Measurements from ENCODE around the gene BUD23. TPM values are rescaled to one million over a fixed set of nuclear protein-coding genes. Genes with fewer than 3 reads are reported as not detected.

Gene BUD23
- total RNA-seq, 1 experiment from 2014 or later = 124 TPM

DNA sequence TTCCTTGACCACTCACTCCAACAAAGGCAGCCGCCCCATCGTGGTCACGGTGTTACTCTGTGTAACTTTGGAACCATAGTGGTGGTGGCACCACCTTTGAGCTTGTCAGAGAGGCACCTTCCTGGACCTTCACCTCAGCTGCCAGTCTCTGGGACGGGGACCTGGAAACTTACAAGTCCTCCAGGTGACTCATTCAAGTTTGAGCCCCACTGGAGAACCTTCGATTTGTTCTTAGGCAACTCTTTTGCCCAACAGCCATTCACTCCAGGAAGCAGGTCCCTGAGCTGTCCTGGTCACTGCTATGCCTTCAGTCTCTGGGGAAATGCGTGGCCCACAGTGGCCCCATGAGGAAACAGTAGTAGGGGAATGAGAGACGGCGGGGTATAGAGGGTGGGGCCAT, 18.8 kb downstream of the BUD23 start:
- POLR2A ChIA-PET = interaction anchor here (1.1 kb wide), 1 partner anchor 10 kb away, joined by 3 read pairs; no protein-coding TSS in a partner anchor
- Histone ChIP-seq H3K9me3 (ENCODE audit: control insufficient read depth, insufficient read depth, low read depth, low read length) (no peaks in the 10 kb centered on the region), H3K36me3 (ENCODE audit: control insufficient read depth, insufficient read depth, low read length) (no peaks in the 10 kb centered on the region; the same call in none of the 2 replicates), H3K4me1 (ENCODE audit: control insufficient read depth, insufficient read depth, low read length) (peaks cover 76% of the 10 kb centered on the region), H3K27ac (ENCODE audit: low read length) (peak overlapping the region; percentile 80), H3K27me3 (ENCODE audit: control insufficient read depth, insufficient read depth, low read length) (no peaks in the 10 kb centered on the region), H3K4me3 (ENCODE audit: low read depth in 2 of 2, low read length in 2 of 2) (no peak overlapping the region)
- BruUV-seq (replicated peaks) = TSS peak; percentile 26
- CTCF ChIA-PET = interaction anchor here (1.1 to 1.5 kb wide), 3 partner anchors 9 to 23 kb away, joined by 4 read pairs; no protein-coding TSS in a partner anchor
- TF ChIP-seq, protein P1, sequence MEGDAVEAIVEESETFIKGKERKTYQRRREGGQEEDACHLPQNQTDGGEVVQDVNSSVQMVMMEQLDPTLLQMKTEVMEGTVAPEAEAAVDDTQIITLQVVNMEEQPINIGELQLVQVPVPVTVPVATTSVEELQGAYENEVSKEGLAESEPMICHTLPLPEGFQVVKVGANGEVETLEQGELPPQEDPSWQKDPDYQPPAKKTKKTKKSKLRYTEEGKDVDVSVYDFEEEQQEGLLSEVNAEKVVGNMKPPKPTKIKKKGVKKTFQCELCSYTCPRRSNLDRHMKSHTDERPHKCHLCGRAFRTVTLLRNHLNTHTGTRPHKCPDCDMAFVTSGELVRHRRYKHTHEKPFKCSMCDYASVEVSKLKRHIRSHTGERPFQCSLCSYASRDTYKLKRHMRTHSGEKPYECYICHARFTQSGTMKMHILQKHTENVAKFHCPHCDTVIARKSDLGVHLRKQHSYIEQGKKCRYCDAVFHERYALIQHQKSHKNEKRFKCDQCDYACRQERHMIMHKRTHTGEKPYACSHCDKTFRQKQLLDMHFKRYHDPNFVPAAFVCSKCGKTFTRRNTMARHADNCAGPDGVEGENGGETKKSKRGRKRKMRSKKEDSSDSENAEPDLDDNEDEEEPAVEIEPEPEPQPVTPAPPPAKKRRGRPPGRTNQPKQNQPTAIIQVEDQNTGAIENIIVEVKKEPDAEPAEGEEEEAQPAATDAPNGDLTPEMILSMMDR (IDR thresholded peaks at IDR 0.05) = no peak
- TF ChIP-seq SIN3A (IDR thresholded peaks at IDR 0.05; ENCODE audit: borderline replicate concordance, insufficient read depth, low read depth, low read length) = no peak
- no peak for DNase-seq (ENCODE audit: low read depth, low spot score)
- intact Hi-C loops (cut with micrococcal nuclease; ENCODE audit: unreplicated experiment) = no loop called here
- in situ Hi-C loops (cut with HindIII; ENCODE audit: low pct_unique_long_range_greater_than_20kb, low sequenced_read_pairs) = no loop called here
- no peak for ATAC-seq

DNA sequence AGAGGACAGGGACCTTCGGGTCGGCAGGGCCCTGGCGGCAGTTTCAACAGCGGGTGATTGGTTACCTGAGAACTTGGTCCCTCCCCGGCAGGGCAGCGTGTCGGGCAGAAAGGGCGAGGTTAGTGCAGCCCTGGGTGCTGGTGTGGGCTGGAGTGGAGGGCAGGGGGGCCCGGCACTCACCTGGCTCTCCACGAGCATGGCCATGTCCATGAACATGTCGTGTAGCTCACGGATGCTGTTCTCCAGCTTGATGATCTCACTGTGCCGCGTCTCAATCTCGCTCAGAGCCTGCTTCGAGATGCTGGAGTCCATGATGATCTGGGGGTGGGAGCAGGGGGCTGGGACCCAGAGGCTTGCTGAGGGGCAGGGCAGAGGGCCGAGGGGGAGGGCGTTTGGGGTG, 19.3 kb downstream of the BUD23 start:
- DNase-seq (ENCODE audit: low read depth, low spot score) (no peak), ATAC-seq (no peak)
- Histone ChIP-seq H3K36me3 (ENCODE audit: control insufficient read depth, insufficient read depth, low read length) (no peaks in the 10 kb centered on the region; the same call in none of the 2 replicates), H3K27me3 (ENCODE audit: control insufficient read depth, insufficient read depth, low read length) (no peaks in the 10 kb centered on the region), H3K9me3 (ENCODE audit: control insufficient read depth, insufficient read depth, low read depth, low read length) (no peaks in the 10 kb centered on the region), H3K27ac (ENCODE audit: low read length) (peak overlapping the region; percentile 80), H3K4me3 (ENCODE audit: low read depth in 2 of 2, low read length in 2 of 2) (no peak overlapping the region), H3K4me1 (ENCODE audit: control insufficient read depth, insufficient read depth, low read length) (peaks cover 80% of the 10 kb centered on the region)
- no TSS peak for BruUV-seq (replicated peaks)
- in situ Hi-C loops (cut with HindIII; ENCODE audit: low pct_unique_long_range_greater_than_20kb, low sequenced_read_pairs) = no loop called here
- intact Hi-C loops (cut with micrococcal nuclease; ENCODE audit: unreplicated experiment) = no loop called here
- TF ChIP-seq POLR2AphosphoS5 (IDR thresholded peaks at IDR 0.05; ENCODE audit: low read depth, low read length) = no peak
- TF ChIP-seq, protein P2, sequence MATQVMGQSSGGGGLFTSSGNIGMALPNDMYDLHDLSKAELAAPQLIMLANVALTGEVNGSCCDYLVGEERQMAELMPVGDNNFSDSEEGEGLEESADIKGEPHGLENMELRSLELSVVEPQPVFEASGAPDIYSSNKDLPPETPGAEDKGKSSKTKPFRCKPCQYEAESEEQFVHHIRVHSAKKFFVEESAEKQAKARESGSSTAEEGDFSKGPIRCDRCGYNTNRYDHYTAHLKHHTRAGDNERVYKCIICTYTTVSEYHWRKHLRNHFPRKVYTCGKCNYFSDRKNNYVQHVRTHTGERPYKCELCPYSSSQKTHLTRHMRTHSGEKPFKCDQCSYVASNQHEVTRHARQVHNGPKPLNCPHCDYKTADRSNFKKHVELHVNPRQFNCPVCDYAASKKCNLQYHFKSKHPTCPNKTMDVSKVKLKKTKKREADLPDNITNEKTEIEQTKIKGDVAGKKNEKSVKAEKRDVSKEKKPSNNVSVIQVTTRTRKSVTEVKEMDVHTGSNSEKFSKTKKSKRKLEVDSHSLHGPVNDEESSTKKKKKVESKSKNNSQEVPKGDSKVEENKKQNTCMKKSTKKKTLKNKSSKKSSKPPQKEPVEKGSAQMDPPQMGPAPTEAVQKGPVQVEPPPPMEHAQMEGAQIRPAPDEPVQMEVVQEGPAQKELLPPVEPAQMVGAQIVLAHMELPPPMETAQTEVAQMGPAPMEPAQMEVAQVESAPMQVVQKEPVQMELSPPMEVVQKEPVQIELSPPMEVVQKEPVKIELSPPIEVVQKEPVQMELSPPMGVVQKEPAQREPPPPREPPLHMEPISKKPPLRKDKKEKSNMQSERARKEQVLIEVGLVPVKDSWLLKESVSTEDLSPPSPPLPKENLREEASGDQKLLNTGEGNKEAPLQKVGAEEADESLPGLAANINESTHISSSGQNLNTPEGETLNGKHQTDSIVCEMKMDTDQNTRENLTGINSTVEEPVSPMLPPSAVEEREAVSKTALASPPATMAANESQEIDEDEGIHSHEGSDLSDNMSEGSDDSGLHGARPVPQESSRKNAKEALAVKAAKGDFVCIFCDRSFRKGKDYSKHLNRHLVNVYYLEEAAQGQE (IDR thresholded peaks at IDR 0.05; ENCODE audit: insufficient read depth in 1 of 2, low read depth in 2 of 2, low read length in 1 of 2) = no peak
- POLR2A ChIA-PET = interaction anchor here (1.1 kb wide), 1 partner anchor 10 kb away, joined by 3 read pairs; no protein-coding TSS in a partner anchor
- CTCF ChIA-PET = interaction anchor here (1.1 to 1.5 kb wide), 2 partner anchors 8 to 23 kb away, joined by 4 read pairs; no protein-coding TSS in a partner anchor

DNA sequence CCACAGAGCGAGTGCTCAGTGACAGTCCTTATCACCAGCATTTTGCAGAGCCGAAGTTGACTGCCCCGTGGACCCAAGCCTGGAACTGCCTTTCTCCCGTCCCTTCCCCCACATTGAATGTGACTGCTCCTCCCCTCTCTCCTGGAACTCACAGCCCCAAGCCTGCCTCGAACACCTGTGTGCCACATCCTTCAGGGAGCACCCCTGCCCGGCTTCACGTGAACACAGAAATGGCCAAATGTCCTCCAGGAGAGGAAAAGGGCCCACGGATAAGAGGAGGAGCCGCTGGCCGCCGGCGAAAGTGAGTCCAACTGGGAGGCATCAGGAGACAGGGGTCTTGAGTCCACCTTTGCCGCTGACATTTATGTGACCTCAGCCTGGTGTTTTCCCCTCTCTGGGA, 19.8 kb downstream of the BUD23 start:
- BruUV-seq (replicated peaks) = no TSS peak
- Histone ChIP-seq H3K4me3 (ENCODE audit: low read depth in 2 of 2, low read length in 2 of 2) (no peak overlapping the region), H3K9me3 (ENCODE audit: control insufficient read depth, insufficient read depth, low read depth, low read length) (no peaks in the 10 kb centered on the region), H3K4me1 (ENCODE audit: control insufficient read depth, insufficient read depth, low read length) (peaks cover 83% of the 10 kb centered on the region), H3K36me3 (ENCODE audit: control insufficient read depth, insufficient read depth, low read length) (no peaks in the 10 kb centered on the region; the same call in none of the 2 replicates), H3K27me3 (ENCODE audit: control insufficient read depth, insufficient read depth, low read length) (no peaks in the 10 kb centered on the region), H3K27ac (ENCODE audit: low read length) (peak overlapping the region; percentile 80)
- intact Hi-C loops (cut with micrococcal nuclease; ENCODE audit: unreplicated experiment) = no loop called here
- ATAC-seq (no peak), DNase-seq (ENCODE audit: low read depth, low spot score) (no peak)
- CTCF ChIA-PET = interaction anchor here (1.1 kb wide), 1 partner anchor 8 kb away, joined by 4 read pairs; no protein-coding TSS in a partner anchor
- in situ Hi-C loops (cut with HindIII; ENCODE audit: low pct_unique_long_range_greater_than_20kb, low sequenced_read_pairs) = no loop called here
- POLR2A ChIA-PET = interaction anchor here (1.1 kb wide), 1 partner anchor 9 kb away, joined by 3 read pairs; no protein-coding TSS in a partner anchor
- TF ChIP-seq SIN3A (IDR thresholded peaks at IDR 0.05; ENCODE audit: borderline replicate concordance, insufficient read depth, low read depth, low read length) (no peak), POLR2AphosphoS5 (IDR thresholded peaks at IDR 0.05; ENCODE audit: low read depth, low read length) (no peak), TCF7L2 (IDR thresholded peaks at IDR 0.05; ENCODE audit: low read depth, low read length) (no peak)
- TF ChIP-seq, protein P1 (IDR thresholded peaks at IDR 0.05) = no peak
- TF ChIP-seq, protein P2 (IDR thresholded peaks at IDR 0.05; ENCODE audit: insufficient read depth in 1 of 2, low read depth in 2 of 2, low read length in 1 of 2) = no peak

Measured in Panc1 (cell line).